IPS-15b (cell line): ENCODE measurements around the gene DOC2A.

ENCODE experiments used
- H3K27me3 ChIP-seq: one replicate; pipeline ENCODE4 v1.6.1; 2013; ENCODE audit warnings: low read length; ENCODE audit not compliant: control insufficient read depth, insufficient read depth
- H3K36me3 ChIP-seq: one replicate; pipeline ENCODE4 v1.6.1; 2013; ENCODE audit warnings: low read length; ENCODE audit not compliant: control insufficient read depth, insufficient read depth
- H3K4me1 ChIP-seq: one replicate; pipeline ENCODE4 v1.6.1; 2013; ENCODE audit warnings: mild to moderate bottlenecking, low read length; ENCODE audit not compliant: control insufficient read depth, insufficient read depth
- H3K4me3 ChIP-seq: one replicate; pipeline ENCODE4 v1.5.1; 2013; ENCODE audit warnings: low read depth, low read length
- H3K9ac ChIP-seq: one replicate; pipeline ENCODE4 v1.6.1; 2013; ENCODE audit warnings: low read depth, mild to moderate bottlenecking, low read length
- H3K9me3 ChIP-seq: one replicate; pipeline ENCODE4 v1.6.1; 2013; ENCODE audit warnings: mild to moderate bottlenecking, low read length; ENCODE audit not compliant: control insufficient read depth, insufficient read depth

DOC2A gene

DNA sequence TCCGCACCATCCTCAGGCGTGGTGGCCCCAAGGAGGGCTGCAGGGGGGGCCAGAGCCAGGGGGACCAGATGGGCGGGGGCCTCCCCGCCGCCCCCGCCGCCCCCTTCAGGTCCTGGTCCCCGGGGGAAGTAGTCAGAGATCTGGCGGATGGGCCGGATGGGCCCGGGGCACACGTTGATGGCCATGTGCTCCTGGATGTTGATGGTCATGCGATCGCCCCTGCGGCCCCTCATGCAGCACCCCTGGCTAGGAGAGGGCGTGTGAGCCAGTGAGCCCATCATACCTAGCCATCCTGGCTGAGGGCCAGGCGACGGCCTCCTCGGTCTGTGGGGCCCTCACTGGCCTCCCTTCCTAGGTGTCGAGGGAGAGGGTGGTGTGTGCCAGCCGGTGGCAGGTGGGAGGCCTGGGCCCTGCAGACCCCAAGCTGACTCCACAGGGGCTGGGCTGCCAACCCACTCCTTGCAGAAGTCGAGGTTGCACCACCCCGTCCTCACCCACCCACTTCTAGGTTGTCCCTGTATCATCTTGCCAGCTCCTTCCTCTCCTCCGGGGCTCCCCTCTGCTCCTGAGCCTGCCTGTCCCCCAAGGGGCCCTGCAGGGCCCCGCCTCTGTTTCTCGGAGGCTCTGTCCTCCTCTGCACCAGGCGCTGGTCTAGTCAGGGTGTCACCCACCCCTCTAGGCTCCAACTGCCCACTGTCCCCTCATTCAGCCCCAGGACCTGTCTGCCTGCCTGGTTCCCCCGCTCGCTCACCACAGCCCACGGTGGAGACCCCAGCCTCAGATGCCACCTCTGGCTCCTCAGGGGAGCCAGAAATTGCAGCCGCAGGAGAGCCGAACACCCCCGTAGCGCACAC lies 610 bp downstream of the DOC2A start:
- Histone ChIP-seq H3K9me3 (no peaks in the 10 kb centered on the region), H3K36me3 (peaks cover 12% of the 10 kb centered on the region), H3K4me3 (peak overlapping the region; percentile 61), H3K27me3 (peaks cover 15% of the 10 kb centered on the region), H3K9ac (no peak overlapping the region), H3K4me1 (no peaks in the 10 kb centered on the region)

- Histone ChIP-seq H3K4me1 (no peaks in the 10 kb centered on the region), H3K36me3 (peaks cover 14% of the 10 kb centered on the region), H3K4me3 (no peak overlapping the region), H3K9me3 (no peaks in the 10 kb centered on the region), H3K9ac (no peak overlapping the region), H3K27me3 (peaks cover 15% of the 10 kb centered on the region)
Observed at GRCh38 chr16:30009085-30009862, 1.6 kb downstream of the DOC2A start.

DNA sequence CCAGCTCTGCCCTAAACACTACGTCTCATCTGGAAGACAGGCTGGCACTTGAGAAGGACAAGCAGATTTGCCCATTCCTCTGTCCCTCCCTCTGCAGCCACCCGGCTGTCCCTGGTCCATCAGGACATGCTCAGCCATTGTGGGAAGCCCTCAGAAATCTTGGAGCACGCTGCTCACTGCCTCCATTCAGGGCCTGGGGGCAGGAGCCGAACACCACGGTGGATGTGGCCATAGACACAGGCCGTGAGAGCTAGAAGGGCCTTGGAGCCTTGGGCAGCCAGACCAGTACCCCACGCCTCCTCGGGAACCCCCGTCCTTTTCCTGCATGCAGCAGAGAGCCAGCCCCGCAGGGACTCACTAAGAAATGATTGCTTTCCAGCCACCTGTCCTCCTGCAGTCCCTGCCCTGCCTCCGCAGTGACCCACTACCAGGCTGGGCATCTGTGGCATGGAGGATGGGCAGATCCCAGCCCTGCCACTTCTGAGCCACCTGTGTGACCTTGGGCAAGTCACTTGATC lies 3.4 kb downstream of the DOC2A start:
- Histone ChIP-seq H3K4me3 (no peak overlapping the region), H3K4me1 (no peaks in the 10 kb centered on the region), H3K27me3 (peaks cover 15% of the 10 kb centered on the region), H3K36me3 (peaks cover 28% of the 10 kb centered on the region), H3K9ac (no peak overlapping the region), H3K9me3 (no peaks in the 10 kb centered on the region)

GRCh38 chr16:30006659-30007377 lies 4.0 kb downstream of the DOC2A start:
- Histone ChIP-seq H3K9ac (no peak overlapping the region), H3K4me3 (no peak overlapping the region), H3K36me3 (peaks cover 34% of the 10 kb centered on the region), H3K4me1 (no peaks in the 10 kb centered on the region), H3K27me3 (peaks cover 12% of the 10 kb centered on the region), H3K9me3 (no peaks in the 10 kb centered on the region)

DNA sequence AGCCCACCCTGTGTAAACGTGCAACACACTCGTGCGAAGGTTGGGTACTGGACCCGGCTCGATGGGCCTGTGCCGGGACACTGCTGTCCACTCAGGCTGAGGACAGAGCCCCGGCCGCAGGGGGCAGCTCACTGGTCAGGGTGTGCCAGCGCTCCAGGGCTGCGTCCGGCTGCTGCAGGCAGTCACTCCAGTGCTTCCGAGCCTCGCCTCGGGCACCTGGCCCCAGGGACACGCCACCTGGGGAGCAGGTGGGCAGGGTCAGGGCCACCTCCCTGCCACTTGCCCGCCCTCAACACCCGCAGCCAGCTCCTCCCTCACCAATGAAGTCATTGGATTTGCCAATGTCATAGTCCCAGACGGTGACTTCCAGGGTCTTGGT lies 4.7 kb downstream of the DOC2A start:
- peaks cover 37% of the 10 kb centered on the region for H3K36me3 ChIP-seq
- peaks cover 2% of the 10 kb centered on the region for H3K4me1 ChIP-seq
- H3K9ac ChIP-seq, result no peak overlapping the region
- H3K27me3 ChIP-seq, result peaks cover 12% of the 10 kb centered on the region
- H3K4me3 ChIP-seq, result no peak overlapping the region
- no peaks in the 10 kb centered on the region for H3K9me3 ChIP-seq

DNA sequence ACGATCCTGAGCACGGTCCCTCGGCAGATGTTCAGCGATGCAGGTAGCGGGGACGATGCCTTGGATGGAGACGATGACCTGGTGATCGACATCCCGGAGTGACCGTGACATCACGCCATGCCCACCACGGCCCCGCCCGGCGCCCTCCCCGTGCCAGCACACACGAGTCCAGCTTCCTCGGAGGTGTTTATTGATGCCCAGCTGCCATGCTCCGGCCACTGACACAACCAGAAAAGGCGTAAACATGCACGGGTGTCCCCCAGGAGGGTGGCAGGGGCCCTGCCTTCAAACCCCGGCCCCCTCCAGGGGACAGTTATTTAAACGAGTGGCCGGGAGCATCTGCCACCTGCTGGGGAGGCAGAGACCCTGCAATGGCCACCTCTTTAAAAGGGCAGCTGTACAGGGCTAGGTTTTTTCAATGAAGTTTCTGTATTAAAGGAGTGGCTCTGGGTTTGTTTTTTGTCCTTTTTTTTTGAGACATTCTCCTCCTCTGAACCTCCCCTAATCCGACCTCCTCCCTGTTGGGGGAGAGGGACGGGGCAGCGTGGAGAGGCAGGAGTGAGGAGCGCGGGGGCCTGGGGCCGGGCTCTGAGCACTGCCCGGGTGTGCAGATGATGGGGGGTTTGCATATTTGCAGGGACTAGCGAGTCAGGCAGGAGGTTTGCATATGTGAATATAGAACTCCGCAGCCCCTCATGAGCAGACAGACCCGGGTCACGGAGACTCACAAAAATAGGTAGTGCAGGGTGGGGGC lies 5.3 kb downstream of the DOC2A start:
- H3K9me3 ChIP-seq, result no peaks in the 10 kb centered on the region
- no peak overlapping the region for H3K9ac ChIP-seq
- H3K36me3 ChIP-seq, result peaks cover 37% of the 10 kb centered on the region
- peaks cover 2% of the 10 kb centered on the region for H3K4me1 ChIP-seq
- H3K27me3 ChIP-seq, result peaks cover 11% of the 10 kb centered on the region
- H3K4me3 ChIP-seq, result no peak overlapping the region

- Histone ChIP-seq H3K4me1 (peaks cover 2% of the 10 kb centered on the region), H3K9ac (no peak overlapping the region), H3K27me3 (peaks cover 4% of the 10 kb centered on the region), H3K4me3 (no peak overlapping the region), H3K9me3 (no peaks in the 10 kb centered on the region), H3K36me3 (peaks cover 37% of the 10 kb centered on the region)
Observed at GRCh38 chr16:30004811-30005242, 6.0 kb downstream of the DOC2A start.

GRCh38 chr16:30004424-30004776 lies 6.4 kb downstream of the DOC2A start:
- no peak overlapping the region for H3K4me3 ChIP-seq
- H3K9ac ChIP-seq, result no peak overlapping the region
- peaks cover 37% of the 10 kb centered on the region for H3K36me3 ChIP-seq
- peaks cover 2% of the 10 kb centered on the region for H3K4me1 ChIP-seq
- no peaks in the 10 kb centered on the region for H3K9me3 ChIP-seq
- peaks cover 3% of the 10 kb centered on the region for H3K27me3 ChIP-seq

DNA sequence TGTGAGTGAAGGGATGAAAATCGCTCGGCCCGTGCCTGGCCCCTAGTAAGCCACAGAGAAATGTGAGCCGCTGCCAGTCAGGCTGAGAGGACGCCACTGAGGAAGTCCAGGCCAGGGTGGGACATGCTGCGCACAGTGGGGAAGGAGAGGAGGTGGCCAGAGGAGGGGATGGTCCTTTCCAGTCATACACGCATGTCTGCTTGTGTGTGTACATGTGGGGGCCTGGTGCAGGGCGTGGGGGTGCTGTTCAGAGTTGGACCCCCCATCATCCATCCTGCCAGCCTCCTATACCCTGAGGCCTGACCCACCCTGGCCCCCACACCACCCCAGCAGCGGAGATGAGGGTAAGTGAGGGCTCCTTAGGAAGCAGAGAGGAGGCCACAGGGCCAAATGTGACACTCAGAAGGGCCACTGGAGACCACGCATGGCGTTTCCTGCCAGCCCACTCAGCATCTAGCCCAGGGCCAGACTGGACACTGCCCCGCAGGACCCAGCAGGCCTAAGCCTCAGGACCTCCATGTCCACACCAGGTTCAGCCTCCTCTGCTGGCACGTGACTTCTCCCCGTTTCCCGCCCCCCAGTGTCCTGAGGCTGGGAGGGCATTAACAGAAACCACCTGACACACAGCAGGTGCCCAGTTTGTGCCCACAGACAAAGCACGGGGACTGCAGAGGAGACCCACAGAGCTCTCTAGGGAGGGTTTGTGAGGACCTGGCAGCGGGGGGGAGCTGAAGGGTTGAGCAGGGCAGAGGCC lies 7.0 kb downstream of the DOC2A start:
- Histone ChIP-seq H3K36me3 (peaks cover 37% of the 10 kb centered on the region), H3K27me3 (no peaks in the 10 kb centered on the region), H3K9ac (no peak overlapping the region), H3K4me3 (no peak overlapping the region), H3K4me1 (peaks cover 2% of the 10 kb centered on the region), H3K9me3 (no peaks in the 10 kb centered on the region)

GRCh38 chr16:30002614-30003346 lies 8.0 kb downstream of the DOC2A start:
- H3K9ac ChIP-seq, result no peak overlapping the region

More at GRCh38 chr16:30002614-30003346, 8.0 kb downstream of the DOC2A start:
- Histone ChIP-seq H3K9me3 (no peaks in the 10 kb centered on the region), H3K27me3 (no peaks in the 10 kb centered on the region), H3K36me3 (peaks cover 37% of the 10 kb centered on the region), H3K4me3 (no peak overlapping the region), H3K4me1 (peaks cover 2% of the 10 kb centered on the region)
